Neural crest cell (in vitro differentiated cells): ENCODE data around the gene NSMCE1. TPM values are rescaled to one million over a fixed set of nuclear protein-coding genes. Genes with fewer than 3 reads are reported as not detected.
A peak's percentile ranks its signal among the peaks of the same experiment; 100 is the strongest.

ENCODE experiments used
- DNase-seq: peaks from one replicate; pipeline ENCODE4 v3.0.0; 2021; ENCODE audit warnings: low read depth, mixed read lengths, low spot score
- H3K27ac Mint-ChIP-seq: one replicate; pipeline ENCODE4 v1.8.0; 2021; ENCODE audit warnings: mild to moderate bottlenecking, mixed read lengths; ENCODE audit not compliant: unreplicated experiment
- H3K27me3 Mint-ChIP-seq: 2 replicates; pipeline ENCODE4 v1.8.0; 2021; ENCODE audit warnings: low read depth, mild to moderate bottlenecking, mixed read lengths
- H3K36me3 Mint-ChIP-seq: 2 replicates; pipeline ENCODE4 v1.8.0; 2021; ENCODE audit warnings: low read depth, mild to moderate bottlenecking, mixed read lengths
- H3K4me1 Mint-ChIP-seq: 2 replicates; pipeline ENCODE4 v1.8.0; 2021; ENCODE audit warnings: mixed read lengths
- H3K4me3 Mint-ChIP-seq: one replicate; pipeline ENCODE4 v1.8.0; 2021; ENCODE audit warnings: mild to moderate bottlenecking, mixed read lengths
- H3K9me3 Mint-ChIP-seq: 2 replicates; pipeline ENCODE4 v1.8.0; 2021; ENCODE audit warnings: mixed read lengths
- total RNA-seq: library from RNA; stranded (reverse); gene quantifications from 2 replicates; pipeline ENCODE4 v1.2.1, GENCODE V29; 2021
- TF ChIP-seq, protein P1 (sequence below): fragments of 200-600 bp; sonication (generic); conservative IDR thresholded peaks from 2 replicates; pipeline ENCODE4 v1.5.0; 2021; ENCODE audit warnings: antibody characterized with exemption, mild to moderate bottlenecking

Gene NSMCE1
- total RNA-seq, 1 donor from 2014 or later, result 30.4 TPM

DNA sequence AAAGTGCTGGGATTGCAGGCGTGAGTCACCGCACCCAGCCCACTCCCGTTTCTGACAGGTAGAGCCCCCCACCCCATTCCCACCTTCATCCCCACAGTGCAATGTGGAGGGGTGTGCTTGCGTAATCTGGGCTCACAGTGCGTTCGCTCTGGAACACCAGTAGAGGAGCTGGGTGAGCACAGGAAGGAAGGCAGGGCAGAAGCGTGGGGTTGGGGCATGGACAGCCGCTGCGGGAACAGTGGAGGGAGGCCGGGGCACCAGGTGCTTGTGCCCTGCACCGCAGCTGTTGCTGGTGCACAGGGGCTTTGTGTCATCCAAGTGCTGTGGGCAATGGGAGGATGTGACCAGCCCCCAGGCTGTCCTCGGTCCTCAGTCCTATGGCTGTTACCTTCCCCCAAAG is 40.5 kb downstream of the NSMCE1 start:
- H3K27me3 Mint-ChIP-seq, result no peaks in the 10 kb centered on the region
- TF ChIP-seq, protein P1, sequence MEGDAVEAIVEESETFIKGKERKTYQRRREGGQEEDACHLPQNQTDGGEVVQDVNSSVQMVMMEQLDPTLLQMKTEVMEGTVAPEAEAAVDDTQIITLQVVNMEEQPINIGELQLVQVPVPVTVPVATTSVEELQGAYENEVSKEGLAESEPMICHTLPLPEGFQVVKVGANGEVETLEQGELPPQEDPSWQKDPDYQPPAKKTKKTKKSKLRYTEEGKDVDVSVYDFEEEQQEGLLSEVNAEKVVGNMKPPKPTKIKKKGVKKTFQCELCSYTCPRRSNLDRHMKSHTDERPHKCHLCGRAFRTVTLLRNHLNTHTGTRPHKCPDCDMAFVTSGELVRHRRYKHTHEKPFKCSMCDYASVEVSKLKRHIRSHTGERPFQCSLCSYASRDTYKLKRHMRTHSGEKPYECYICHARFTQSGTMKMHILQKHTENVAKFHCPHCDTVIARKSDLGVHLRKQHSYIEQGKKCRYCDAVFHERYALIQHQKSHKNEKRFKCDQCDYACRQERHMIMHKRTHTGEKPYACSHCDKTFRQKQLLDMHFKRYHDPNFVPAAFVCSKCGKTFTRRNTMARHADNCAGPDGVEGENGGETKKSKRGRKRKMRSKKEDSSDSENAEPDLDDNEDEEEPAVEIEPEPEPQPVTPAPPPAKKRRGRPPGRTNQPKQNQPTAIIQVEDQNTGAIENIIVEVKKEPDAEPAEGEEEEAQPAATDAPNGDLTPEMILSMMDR, result no peak
- H3K4me1 Mint-ChIP-seq, result no peaks in the 10 kb centered on the region

DNA sequence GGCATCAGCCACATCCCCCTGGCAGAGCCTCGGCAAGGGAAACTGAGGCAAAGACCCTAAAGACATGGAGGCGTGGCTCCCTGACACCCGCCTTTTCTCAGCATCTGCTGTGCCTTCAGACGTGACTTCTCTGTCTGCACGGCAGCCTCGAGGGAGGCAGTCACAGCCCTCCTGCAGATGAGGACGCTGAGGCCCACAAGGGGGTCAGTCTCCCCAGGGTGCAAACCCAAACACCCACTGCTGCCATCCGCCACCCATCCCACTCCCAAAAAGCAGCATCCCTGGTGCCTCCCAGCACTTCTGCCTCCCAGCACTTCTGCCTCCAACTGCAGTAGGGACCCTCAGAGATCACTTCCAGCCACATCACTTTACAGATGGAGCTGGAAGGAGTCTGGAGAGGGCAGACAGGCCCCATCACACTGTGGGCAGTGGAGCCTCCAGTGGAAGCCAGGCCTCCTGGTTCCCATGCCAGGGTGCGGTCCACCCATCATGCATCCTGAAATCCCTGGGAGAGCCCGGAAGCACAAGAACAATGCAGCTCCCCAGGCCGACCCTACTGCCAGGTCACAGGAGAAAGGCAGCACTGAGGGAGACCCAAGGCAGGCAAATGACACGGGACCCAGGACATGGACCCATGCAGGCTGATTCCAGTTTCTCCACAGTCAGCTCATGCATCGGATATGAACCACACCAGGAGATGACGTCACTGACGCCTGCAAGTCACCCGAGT is 41.4 kb downstream of the NSMCE1 start:
- TF ChIP-seq, protein P1, result no peak
- Mint-ChIP-seq H3K4me3 (no peak overlapping the region), H3K36me3 (no peaks in the 10 kb centered on the region), H3K9me3 (no peaks in the 10 kb centered on the region), H3K4me1 (no peaks in the 10 kb centered on the region), H3K27ac (no peak overlapping the region), H3K27me3 (no peaks in the 10 kb centered on the region)
- no peak for DNase-seq

More for the DNA sequence above, 40.5 kb downstream of the NSMCE1 start:
- no peak overlapping the region for H3K4me3 Mint-ChIP-seq
- H3K27ac Mint-ChIP-seq, result no peak overlapping the region
- H3K36me3 Mint-ChIP-seq, result no peaks in the 10 kb centered on the region
- no peaks in the 10 kb centered on the region for H3K9me3 Mint-ChIP-seq
- no peak for DNase-seq

DNA sequence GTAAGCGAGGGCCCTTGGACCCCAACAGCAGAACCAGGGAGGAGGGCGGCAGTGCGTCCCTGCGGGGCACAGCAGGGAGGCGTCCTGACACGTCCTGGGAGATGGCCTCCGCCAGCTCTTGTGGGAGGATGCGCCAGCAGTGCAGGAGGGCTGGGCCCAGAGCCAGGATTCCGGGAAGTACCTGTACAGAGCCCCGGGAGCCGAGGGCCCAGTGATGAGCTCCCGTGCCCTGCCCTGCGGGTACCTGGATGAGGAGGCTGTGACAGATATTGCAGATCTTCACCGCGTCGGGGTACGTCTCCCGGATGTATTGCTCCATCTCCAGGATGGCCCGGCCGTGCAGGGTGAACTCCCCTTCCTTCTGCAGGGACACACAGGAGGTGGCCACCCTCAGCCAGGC is 42.1 kb downstream of the NSMCE1 start:
- Mint-ChIP-seq H3K4me3 (no peak overlapping the region), H3K27me3 (no peaks in the 10 kb centered on the region), H3K9me3 (no peaks in the 10 kb centered on the region), H3K4me1 (no peaks in the 10 kb centered on the region), H3K36me3 (no peaks in the 10 kb centered on the region), H3K27ac (peak overlapping the region; percentile 50)
- TF ChIP-seq, protein P1, result no peak
- no peak for DNase-seq

DNA sequence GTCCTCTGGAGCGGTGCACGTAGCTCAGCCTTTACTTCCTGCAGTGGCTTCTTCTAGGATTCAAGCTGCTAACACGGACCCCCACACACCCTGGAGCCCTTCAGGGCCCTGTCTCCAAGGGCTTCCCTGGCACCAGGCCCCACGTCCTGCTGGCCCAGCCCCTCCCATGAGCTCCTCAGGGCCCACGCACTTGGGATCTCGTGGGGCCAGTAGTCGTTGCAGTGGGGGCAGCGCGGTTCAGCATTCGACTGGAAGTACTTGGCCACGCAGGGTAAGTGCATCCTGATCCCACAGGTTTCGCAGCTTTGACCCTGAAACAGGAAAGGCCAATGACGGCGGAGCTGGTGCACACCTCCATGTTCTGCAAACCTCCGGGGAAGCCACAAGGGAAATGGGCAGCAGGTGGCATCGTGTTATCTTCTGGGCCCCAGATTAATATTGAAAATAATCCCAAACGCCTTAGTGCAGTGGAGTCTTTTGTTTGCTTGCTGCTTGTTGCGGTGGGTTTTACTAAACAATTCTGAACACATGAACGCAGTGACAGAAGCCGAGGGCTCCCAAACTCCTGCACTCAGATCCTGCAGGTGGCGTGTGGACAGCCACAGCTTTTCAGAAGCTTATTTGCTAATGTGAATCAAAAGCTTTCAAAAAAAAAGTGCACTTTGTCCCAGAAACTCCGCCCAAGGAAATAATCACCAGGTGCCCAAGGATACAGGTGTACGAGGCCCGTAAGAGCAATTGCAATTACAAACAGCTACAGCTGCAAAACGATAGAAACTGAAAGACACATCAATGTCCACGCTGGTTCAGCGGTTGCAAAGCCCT is 42.8 kb downstream of the NSMCE1 start:
- no peak for DNase-seq
- Mint-ChIP-seq H3K27ac (no peak overlapping the region), H3K4me1 (no peaks in the 10 kb centered on the region), H3K36me3 (no peaks in the 10 kb centered on the region), H3K9me3 (no peaks in the 10 kb centered on the region), H3K27me3 (no peaks in the 10 kb centered on the region), H3K4me3 (no peak overlapping the region)
- TF ChIP-seq, protein P1, result no peak

DNA sequence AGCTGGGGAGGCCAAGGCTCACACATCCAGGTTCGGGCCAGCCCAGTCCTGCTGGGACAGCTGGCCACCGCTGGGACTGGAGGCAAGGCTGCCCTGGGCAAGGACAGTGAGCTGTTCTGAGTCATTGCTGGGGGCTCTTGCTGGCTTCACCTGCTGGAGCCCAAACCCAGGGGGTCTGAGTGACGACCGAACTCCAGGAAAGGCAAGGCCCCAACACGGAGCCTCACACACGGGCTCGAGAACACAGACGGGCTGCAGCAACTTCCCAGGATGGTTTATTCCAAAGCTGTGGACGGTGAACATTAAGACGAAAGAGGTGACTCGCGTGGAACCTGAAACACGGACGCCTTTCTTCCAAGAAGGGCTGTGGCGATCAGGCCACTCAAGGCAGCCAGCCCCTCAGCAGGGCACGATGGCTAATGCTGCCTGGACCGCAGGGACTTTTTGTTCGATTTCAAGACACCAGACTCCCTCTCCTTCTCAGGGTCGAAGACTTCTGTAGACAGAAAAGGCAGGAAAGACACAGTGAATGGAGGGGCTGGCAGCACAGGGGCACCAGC is 43.8 kb downstream of the NSMCE1 start:
- no peaks in the 10 kb centered on the region for H3K4me1 Mint-ChIP-seq
- H3K36me3 Mint-ChIP-seq, result no peaks in the 10 kb centered on the region
- TF ChIP-seq, protein P1, result no peak
- no peak overlapping the region for H3K4me3 Mint-ChIP-seq
- no peaks in the 10 kb centered on the region for H3K9me3 Mint-ChIP-seq
- no peak overlapping the region for H3K27ac Mint-ChIP-seq
- no peak for DNase-seq
- H3K27me3 Mint-ChIP-seq, result no peaks in the 10 kb centered on the region
